Ramos (cell line): Measurements from ENCODE around the gene ZSCAN31.
"Not testable (repeated sequence)": the region's sequence is repeated elsewhere in the genome, so short reads cannot be mapped to it uniquely, and the experiment has no call there.

Source experiments
- in situ Hi-C: fragments of 300-500 bp; cut with MboI; formaldehyde crosslinking; loops from one replicate; pipeline ENCODE4 v1.14.3; 2022; ENCODE audit warnings: low sequenced_read_pairs; ENCODE audit not compliant: unreplicated experiment

The ZSCAN31 gene

GRCh38 chr6:28330041-28330440, 5.9 kb downstream of the ZSCAN31 start:
- in situ Hi-C loops: no loop called here

- in situ Hi-C loops: no loop called here
These were observed 9.5 kb downstream of the ZSCAN31 start for GRCh38 chr6:28326371-28326948.

GRCh38 chr6:28323813-28324424, 12.0 kb downstream of the ZSCAN31 start:
- in situ Hi-C loops: no loop called here

- in situ Hi-C loops: no loop called here
These were observed 13.3 kb downstream of the ZSCAN31 start for GRCh38 chr6:28322661-28323060.

- in situ Hi-C loops: not testable (repeated sequence)
These were observed 18.1 kb downstream of the ZSCAN31 start for GRCh38 chr6:28317866-28318265.

- in situ Hi-C loops: no loop called here
These were observed 20.3 kb downstream of the ZSCAN31 start for GRCh38 chr6:28315628-28316027.

GRCh38 chr6:28312939-28313338, 23.0 kb downstream of the ZSCAN31 start:
- in situ Hi-C loops: no loop called here

- in situ Hi-C loops: no loop called here
These were observed 24.7 kb downstream of the ZSCAN31 start for GRCh38 chr6:28311139-28311823.

GRCh38 chr6:28306363-28306762, 29.6 kb downstream of the ZSCAN31 start:
- in situ Hi-C loops: not testable (repeated sequence)

- in situ Hi-C loops: no loop called here
These were observed 32.4 kb downstream of the ZSCAN31 start for GRCh38 chr6:28303570-28303969.

- in situ Hi-C loops: no loop called here
These were observed 39.4 kb downstream of the ZSCAN31 start for GRCh38 chr6:28296520-28297060.

- in situ Hi-C loops: no loop called here
These were observed 40.6 kb downstream of the ZSCAN31 start for GRCh38 chr6:28295326-28295725.

GRCh38 chr6:28291573-28291972, 44.4 kb downstream of the ZSCAN31 start:
- in situ Hi-C loops: no loop called here

- in situ Hi-C loops: no loop called here
These were observed 53.0 kb downstream of the ZSCAN31 start for GRCh38 chr6:28282926-28283325.

GRCh38 chr6:28281288-28282064, 54.5 kb downstream of the ZSCAN31 start, which contains the start of gene PGBD1:
TSS of gene PGBD1 (plus strand) at chr6:28281572. CDS start at chr6:28283814, 2,242 bp downstream.
- in situ Hi-C loops: no loop called here

- in situ Hi-C loops: no loop called here
These were observed 55.2 kb downstream of the ZSCAN31 start for GRCh38 chr6:28280595-28281287.

GRCh38 chr6:28277746-28278145, 58.2 kb downstream of the ZSCAN31 start:
- in situ Hi-C loops: no loop called here

- in situ Hi-C loops: no loop called here
These were observed 61.1 kb downstream of the ZSCAN31 start for GRCh38 chr6:28274888-28275287.
